Nephron progenitor cell (in vitro differentiated cells): Measurements from ENCODE around the gene MPC1.

ENCODE experiments used
- DNase-seq: peaks from one replicate; pipeline ENCODE4 v3.0.0; 2021
- H3K27ac Mint-ChIP-seq: 2 replicates; pipeline ENCODE4 v1.8.0; 2021; ENCODE audit warnings: mild to moderate bottlenecking, moderate library complexity, mixed read lengths
- H3K27me3 Mint-ChIP-seq: 2 replicates; pipeline ENCODE4 v1.8.0; 2021; ENCODE audit warnings: mild to moderate bottlenecking, low read depth, mixed read lengths; ENCODE audit not compliant: poor library complexity
- H3K36me3 Mint-ChIP-seq: 2 replicates; pipeline ENCODE4 v1.8.0; 2021; ENCODE audit warnings: low read depth, mixed read lengths
- H3K4me1 Mint-ChIP-seq: 2 replicates; pipeline ENCODE4 v1.8.0; 2021; ENCODE audit warnings: mixed read lengths
- H3K4me3 Mint-ChIP-seq: 2 replicates; pipeline ENCODE4 v1.8.0; 2021; ENCODE audit warnings: mild to moderate bottlenecking, moderate library complexity, mixed read lengths
- H3K9me3 Mint-ChIP-seq: 2 replicates; pipeline ENCODE4 v1.8.0; 2021; ENCODE audit warnings: mild to moderate bottlenecking, moderate library complexity, mixed read lengths
- TF ChIP-seq, protein P1 (sequence below): fragments of 200-600 bp; sonication (generic); IDR thresholded peaks from 2 replicates; pipeline ENCODE4 v1.5.0; 2021; ENCODE audit warnings: antibody characterized with exemption

The MPC1 gene

DNA sequence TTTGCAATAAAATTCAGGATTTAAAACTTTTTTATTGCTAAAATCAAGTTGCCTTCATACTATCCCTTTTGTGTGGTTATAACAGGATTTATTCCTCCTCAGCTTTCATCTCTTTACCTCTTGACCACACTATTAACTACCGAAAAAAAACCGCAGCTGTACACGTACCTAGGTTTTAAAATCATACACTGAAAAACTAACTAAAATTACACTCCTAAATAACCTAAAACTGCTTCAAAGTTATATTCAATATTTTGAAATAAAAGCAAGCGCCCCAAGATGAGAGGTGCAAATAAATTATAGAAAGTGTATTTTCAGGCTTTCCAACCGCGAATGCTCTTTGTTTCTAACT, 1.4 kb downstream of the MPC1 start:
- no peak overlapping the region for H3K27ac Mint-ChIP-seq
- DNase-seq: no peak
- H3K36me3 Mint-ChIP-seq: no peaks in the 10 kb centered on the region
- H3K4me1 Mint-ChIP-seq: peaks cover 14% of the 10 kb centered on the region
- TF ChIP-seq, protein P1, sequence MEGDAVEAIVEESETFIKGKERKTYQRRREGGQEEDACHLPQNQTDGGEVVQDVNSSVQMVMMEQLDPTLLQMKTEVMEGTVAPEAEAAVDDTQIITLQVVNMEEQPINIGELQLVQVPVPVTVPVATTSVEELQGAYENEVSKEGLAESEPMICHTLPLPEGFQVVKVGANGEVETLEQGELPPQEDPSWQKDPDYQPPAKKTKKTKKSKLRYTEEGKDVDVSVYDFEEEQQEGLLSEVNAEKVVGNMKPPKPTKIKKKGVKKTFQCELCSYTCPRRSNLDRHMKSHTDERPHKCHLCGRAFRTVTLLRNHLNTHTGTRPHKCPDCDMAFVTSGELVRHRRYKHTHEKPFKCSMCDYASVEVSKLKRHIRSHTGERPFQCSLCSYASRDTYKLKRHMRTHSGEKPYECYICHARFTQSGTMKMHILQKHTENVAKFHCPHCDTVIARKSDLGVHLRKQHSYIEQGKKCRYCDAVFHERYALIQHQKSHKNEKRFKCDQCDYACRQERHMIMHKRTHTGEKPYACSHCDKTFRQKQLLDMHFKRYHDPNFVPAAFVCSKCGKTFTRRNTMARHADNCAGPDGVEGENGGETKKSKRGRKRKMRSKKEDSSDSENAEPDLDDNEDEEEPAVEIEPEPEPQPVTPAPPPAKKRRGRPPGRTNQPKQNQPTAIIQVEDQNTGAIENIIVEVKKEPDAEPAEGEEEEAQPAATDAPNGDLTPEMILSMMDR: no peak
- H3K27me3 Mint-ChIP-seq: peaks cover 4% of the 10 kb centered on the region
- peak overlapping the region; percentile 89 for H3K4me3 Mint-ChIP-seq
- no peaks in the 10 kb centered on the region for H3K9me3 Mint-ChIP-seq

GRCh38 chr6:166379800-166380199, 2.9 kb downstream of the MPC1 start:
- no peak overlapping the region for H3K27ac Mint-ChIP-seq
- H3K9me3 Mint-ChIP-seq: no peaks in the 10 kb centered on the region
- TF ChIP-seq, protein P1: no peak
- DNase-seq: no peak
- peaks cover 14% of the 10 kb centered on the region for H3K4me1 Mint-ChIP-seq
- peak overlapping the region; percentile 15 for H3K4me3 Mint-ChIP-seq
- no peaks in the 10 kb centered on the region for H3K36me3 Mint-ChIP-seq
- H3K27me3 Mint-ChIP-seq: peaks cover 4% of the 10 kb centered on the region

GRCh38 chr6:166379103-166379586, 3.6 kb downstream of the MPC1 start:
- peaks cover 4% of the 10 kb centered on the region for H3K27me3 Mint-ChIP-seq
- TF ChIP-seq, protein P1: no peak

DNA sequence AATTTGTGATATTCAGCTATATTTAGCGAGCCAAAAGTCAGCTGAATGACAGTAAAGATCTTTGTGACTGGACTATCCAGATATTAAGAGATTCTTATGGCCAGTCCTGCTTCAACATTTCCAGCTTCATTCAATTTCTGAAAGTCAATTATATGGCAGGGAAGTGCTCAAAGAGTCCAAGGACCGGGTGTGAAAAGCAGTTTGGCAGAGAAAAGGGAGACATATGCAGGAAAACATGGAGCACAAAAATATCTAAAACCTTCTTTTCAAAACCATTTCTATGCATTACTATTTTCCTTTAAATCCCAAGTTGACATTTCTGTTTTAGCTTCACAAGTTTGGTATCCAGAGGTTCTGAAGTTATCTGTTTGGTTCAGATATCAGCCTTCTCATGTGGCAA, 5.0 kb downstream of the MPC1 start:
- no peak for DNase-seq
- TF ChIP-seq, protein P1: no peak
- H3K36me3 Mint-ChIP-seq: no peaks in the 10 kb centered on the region
- no peak overlapping the region for H3K27ac Mint-ChIP-seq
- no peaks in the 10 kb centered on the region for H3K9me3 Mint-ChIP-seq
- H3K27me3 Mint-ChIP-seq: peaks cover 4% of the 10 kb centered on the region
- no peak overlapping the region for H3K4me3 Mint-ChIP-seq
- H3K4me1 Mint-ChIP-seq: peaks cover 14% of the 10 kb centered on the region

More at GRCh38 chr6:166379103-166379586, 3.6 kb downstream of the MPC1 start:
- Mint-ChIP-seq H3K27ac (no peak overlapping the region), H3K4me3 (no peak overlapping the region), H3K4me1 (peaks cover 14% of the 10 kb centered on the region), H3K9me3 (no peaks in the 10 kb centered on the region), H3K36me3 (no peaks in the 10 kb centered on the region)
- DNase-seq: no peak

- Mint-ChIP-seq H3K27me3 (no peaks in the 10 kb centered on the region), H3K36me3 (no peaks in the 10 kb centered on the region), H3K27ac (no peak overlapping the region), H3K4me1 (peaks cover 6% of the 10 kb centered on the region), H3K9me3 (no peaks in the 10 kb centered on the region), H3K4me3 (no peak overlapping the region)
- TF ChIP-seq, protein P1: no peak
- no peak for DNase-seq
These were observed 7.7 kb downstream of the MPC1 start for GRCh38 chr6:166375013-166375412.

- DNase-seq: no peak
- H3K9me3 Mint-ChIP-seq: no peaks in the 10 kb centered on the region
- TF ChIP-seq, protein P1: no peak
- H3K36me3 Mint-ChIP-seq: no peaks in the 10 kb centered on the region
- no peaks in the 10 kb centered on the region for H3K4me1 Mint-ChIP-seq
- no peak overlapping the region for H3K27ac Mint-ChIP-seq
- H3K27me3 Mint-ChIP-seq: no peaks in the 10 kb centered on the region
- H3K4me3 Mint-ChIP-seq: no peak overlapping the region
These were observed 12.3 kb downstream of the MPC1 start for GRCh38 chr6:166370489-166370888.
